ENCODE measurements around the gene RTEL1.

The RTEL1 gene

DNA sequence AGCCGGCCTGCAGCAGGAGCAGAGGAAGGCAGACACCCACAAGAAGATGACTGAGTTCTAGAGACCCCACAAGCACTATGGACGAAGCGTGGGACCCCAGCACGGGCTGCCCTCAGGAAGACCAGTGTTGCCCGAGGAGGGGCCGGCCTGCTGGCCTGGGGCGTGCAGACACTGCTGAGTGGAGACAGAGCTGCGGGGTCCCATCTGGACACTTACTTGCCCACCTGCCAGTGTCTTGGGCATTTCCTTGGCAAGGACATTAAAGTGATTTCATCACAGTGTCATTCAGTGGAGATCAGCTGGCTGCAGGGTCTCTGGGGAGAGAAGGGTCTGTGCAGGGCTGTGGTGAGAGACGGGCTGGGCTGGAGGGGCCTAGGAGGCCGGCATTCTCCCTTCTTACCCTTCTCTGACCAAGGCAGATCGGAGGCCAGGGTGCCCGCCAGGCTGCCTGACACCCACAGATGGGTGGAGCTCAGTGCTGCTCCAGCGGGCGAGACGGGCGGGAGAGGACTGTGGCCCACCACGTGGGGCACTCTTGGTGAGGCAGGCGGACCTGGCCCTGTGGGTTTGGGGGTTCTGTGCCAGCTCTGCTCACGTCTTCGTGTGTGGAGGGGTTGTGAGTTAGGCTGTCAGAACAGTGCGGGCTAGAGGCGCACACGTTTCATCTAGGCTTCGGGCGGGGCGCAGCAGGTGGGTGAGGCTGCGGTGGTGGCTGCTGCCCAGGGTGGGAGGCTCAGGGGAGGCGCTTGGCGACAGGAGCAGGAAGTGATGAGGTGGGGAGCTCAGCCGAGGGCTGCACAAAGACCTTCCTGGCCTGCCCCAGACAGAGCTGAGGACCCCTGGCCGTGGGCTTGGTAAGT, 78.0 kb downstream of the RTEL1 start, which contains the start of gene LIME1:
LIME1 (plus strand) TSS at position 806 of the 860 bp plus-strand sequence. CDS start 886 bp downstream, outside the sequence.
- peak; percentile 90 for FAIRE-seq

DNA sequence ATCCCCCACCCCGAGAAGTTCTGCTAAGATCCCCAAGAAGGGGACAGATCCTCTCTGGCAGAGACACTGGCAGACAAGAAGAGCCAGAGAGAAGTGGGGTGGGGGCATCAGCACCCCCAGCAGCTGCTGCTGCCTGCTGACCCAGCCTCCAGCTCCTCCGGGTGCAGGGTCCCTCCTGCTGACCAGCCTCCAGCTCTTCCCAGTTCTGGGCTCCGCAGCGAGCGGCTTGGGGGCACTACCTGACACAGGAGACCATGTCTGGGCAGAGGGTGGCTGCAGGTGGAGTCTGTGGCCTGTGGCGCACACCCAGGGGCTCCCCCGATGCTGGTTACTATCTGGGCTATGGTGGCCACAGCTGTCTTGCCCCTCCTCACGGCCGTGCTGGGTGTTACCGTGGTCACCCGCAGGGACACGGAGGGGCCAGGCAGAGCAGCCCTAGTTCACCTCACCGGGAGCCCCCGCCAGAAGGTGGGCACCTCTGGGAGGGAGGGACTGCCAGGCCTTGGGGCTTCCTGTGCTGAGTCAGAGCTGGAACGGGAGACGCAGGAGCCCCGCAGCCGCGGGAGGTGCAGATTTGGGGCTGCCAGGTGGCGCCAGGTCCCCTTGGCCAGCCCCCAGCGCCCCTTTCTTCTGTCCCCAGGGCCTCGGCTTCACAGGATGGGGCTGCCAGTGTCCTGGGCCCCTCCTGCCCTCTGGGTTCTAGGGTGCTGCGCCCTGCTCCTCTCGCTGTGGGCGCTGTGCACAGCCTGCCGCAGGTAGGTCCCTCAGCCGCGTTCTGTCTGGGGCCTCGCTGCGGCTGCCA, 79.0 kb downstream of the RTEL1 start:
- FAIRE-seq: peak; percentile 82
- DNase-seq (ENCODE audit: insufficient read length, low spot score): no peak

More for the DNA sequence above, 78.0 kb downstream of the RTEL1 start, which contains the start of gene LIME1:
- peak; percentile 70 for DNase-seq (ENCODE audit: insufficient read length, low spot score)

DNA sequence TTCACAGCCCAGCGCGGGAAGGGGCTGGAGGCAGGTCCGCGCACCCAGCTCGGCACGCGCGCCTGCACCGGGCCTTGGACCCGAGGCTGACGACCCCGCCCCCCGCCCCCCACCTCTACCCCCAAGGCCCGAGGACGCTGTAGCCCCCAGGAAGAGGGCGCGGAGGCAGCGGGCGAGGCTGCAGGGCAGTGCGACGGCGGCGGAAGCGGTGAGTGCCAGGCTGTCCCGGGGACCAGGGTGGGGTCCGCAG, 79.5 kb downstream of the RTEL1 start:
- no peak for FAIRE-seq

DNA sequence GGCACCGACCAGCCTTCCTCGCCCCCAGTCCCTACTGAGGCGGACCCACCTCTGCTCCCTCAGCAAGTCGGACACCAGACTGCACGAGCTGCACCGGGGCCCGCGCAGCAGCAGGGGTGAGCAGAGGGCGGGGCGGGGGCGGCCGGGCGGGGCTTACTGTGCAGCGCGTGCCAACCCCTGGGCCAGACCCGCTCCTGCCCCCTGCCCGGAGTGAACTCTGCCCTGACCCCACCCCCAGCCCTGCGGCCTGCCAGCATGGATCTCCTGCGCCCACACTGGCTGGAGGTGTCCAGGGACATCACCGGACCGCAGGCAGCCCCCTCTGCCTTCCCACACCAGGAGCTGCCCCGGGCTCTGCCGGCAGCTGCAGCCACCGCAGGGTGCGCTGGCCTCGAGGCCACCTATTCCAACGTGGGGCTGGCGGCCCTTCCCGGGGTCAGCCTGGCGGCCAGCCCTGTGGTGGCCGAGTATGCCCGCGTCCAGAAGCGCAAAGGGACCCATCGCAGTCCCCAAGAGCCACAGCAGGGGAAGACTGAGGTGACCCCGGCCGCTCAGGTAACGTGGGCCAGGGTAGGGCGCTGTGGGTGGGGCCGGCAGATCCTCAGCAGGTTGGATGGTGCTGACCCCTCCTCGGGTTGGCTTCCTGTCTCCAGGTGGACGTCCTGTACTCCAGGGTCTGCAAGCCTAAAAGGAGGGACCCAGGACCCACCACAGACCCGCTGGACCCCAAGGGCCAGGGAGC, 80.0 kb downstream of the RTEL1 start:
- FAIRE-seq: peak; percentile 42
- no peak for DNase-seq (ENCODE audit: insufficient read length, low spot score)

More for the DNA sequence above, 79.5 kb downstream of the RTEL1 start:
- no peak for DNase-seq (ENCODE audit: insufficient read length, low spot score)

DNA sequence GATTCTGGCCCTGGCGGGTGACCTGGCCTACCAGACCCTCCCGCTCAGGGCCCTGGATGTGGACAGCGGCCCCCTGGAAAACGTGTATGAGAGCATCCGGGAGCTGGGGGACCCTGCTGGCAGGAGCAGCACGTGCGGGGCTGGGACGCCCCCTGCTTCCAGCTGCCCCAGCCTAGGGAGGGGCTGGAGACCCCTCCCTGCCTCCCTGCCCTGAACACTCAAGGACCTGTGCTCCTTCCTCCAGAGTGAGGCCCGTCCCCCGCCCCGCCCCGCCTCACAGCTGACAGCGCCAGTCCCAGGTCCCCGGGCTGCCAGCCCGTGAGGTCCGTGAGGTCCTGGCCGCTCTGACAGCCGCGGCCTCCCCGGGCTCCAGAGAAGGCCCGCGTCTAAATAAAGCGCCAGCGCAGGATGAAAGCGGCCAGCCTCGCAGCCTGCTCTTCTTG, 80.6 kb downstream of the RTEL1 start:
- no peak for FAIRE-seq

DNA sequence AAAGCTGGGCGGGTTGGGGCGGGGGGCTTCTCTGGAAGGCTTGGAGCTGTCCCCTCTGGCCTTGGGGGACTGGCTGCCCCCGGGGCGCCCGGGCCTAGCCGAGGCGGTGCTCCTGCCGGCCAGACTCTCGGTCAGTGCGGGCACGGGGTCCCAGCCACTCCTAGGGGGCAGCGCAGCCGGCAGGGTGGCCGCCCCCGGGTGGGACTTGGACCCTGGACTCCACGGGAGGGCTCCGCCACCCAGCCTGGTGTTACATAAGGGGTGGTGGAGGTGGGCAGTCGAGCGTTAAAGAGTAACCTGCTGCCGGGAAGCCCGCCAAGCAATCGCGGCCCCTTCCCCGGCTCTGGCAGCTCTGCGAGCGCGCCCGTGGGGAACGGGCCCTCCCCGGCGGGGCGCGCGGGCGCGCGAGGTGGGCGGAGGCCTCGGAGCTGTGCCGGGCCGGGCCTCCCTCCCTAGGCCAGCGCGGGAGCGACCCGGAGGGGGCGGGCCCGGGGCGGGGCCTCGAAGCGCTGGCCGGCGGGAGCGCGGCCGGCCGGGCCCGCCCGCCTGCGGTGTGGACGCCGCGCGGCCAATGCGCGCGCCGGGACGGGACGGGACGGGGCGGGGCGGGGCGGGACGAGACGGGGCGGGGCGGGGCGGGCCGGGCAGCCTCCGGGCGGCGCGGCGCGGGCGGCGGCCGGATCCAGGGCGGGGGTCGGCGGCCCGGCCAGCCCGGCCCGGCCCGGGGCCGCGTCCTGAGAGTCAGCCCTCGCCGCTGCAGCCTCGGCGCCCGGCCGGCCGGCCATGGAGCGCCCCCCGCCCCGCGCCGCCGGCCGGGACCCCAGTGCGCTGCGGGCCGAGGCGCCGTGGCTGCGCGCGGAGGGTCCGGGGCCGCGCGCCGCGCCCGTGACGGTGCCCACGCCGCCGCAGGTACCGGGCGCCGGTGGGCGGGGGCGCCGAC, 81.3 kb downstream of the RTEL1 start, which contains the start of gene SLC2A4RG:
SLC2A4RG (plus strand) TSS at position 647 of the 940 bp plus-strand sequence; CDS start at position 784, 137 bp downstream.
- DNase-seq (ENCODE audit: insufficient read length, low spot score) (peak; percentile 98), FAIRE-seq (no peak)

More for the DNA sequence above, 80.6 kb downstream of the RTEL1 start:
- no peak for DNase-seq (ENCODE audit: insufficient read length, low spot score)

DNA sequence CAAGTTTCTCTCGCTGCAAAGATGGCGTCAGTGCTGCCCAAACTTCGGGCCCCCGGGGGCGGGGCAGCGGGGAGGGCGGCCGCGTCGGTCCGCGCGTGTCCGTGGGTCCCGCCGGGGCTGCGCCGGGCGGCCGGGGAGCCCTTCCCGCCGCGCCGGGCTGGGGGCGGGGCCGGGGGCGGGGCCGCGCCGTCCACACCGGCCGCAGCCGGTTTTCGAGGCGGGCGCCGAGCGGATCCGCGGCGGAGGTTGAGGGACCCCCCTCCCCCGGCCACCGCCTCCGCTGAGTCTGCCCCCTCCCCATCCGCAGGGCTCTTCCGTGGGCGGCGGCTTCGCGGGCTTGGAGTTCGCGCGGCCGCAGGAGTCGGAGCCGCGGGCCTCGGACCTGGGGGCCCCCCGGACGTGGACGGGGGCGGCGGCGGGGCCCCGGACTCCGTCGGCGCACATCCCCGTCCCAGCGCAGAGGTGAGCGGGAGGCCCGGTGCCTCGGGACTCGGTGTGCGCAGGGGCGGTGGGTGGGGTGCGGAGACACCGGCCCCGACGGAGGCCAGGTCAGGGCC, 82.0 kb downstream of the RTEL1 start:
- peak; percentile 14 for FAIRE-seq
- peak; percentile 74 for DNase-seq (ENCODE audit: insufficient read length, low spot score)

DNA sequence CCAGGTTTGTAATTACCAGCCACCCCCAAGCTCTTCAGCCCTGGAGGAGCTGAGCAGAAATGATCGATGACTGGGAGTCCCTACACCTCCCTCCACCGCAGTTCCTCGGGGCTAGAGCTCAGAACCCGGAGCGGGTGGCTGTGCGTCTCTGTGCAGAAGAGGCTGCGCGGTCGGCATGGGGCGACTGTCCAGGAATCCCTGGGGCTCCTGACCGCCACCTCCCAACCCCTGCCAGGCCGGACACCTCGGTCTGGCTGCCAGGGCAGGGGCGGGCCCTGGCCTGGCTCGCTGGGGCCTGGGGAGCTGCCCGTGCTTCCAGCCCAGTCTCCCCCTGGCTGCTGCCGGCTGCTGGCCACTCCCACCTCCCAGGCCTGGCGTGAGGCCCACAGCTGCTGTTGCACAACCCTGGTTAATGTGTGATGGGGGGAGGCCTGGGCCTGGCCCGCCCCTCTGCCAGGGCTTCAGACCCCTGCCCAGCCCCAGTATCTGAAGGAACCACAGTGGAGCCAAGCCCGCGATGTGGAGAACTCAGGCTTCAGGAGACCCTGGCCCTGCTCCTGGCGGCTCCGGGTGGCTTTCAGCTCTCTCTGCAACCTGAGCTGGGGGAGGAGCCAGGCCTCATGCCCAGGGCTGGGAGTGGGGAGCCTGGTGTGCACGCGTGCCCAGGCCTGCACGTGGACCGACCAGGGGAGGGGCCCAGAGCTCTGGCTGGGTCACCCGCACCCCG, 82.7 kb downstream of the RTEL1 start:
- DNase-seq (ENCODE audit: insufficient read length, low spot score): peak; percentile 91

DNA sequence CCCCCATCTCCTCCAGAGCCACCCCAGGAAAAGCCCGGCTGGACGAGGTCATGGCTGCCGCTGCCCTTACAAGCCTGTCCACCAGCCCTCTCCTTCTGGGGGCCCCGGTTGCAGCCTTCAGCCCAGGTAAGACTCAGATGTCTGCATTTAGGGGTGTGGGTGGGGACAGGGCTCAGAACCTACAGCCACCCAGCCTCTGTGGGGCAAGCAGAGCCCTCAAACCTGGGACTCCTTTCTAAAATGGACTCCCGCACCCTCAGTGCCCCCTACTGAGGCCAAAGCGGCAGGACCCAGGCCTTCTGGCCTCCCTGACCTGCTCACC, 83.2 kb downstream of the RTEL1 start:
- DNase-seq (ENCODE audit: insufficient read length, low spot score) (no peak), FAIRE-seq (no peak)

More for the DNA sequence above, 82.7 kb downstream of the RTEL1 start:
- peak; percentile 85 for FAIRE-seq

DNA sequence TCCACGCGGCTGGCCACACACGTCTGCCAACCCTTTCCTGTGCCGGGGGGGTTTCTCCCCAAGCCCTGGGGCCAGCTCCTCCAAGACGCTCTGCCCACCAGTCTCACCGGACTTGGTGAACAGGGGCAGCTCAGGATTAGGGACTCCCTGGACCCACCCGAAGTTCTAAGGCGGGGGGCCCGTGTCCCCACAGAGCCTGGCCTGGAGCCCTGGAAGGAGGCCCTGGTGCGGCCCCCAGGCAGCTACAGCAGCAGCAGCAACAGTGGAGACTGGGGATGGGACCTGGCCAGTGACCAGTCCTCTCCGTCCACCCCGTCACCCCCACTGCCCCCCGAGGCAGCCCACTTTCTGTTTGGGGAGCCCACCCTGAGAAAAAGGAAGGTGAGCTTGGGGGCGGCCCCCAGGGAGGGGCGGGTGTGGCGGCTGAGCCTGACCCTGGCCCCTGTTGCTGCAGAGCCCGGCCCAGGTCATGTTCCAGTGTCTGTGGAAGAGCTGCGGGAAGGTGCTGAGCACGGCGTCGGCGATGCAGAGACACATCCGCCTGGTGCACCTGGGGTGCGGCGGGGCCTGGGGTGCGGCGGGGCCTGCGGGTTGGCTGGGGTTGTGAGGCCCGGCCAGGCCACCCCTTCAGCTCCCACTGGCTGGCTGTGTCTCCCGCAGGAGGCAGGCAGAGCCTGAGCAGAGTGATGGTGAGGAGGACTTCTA, 83.7 kb downstream of the RTEL1 start:
- DNase-seq (ENCODE audit: insufficient read length, low spot score) (no peak), FAIRE-seq (no peak)

DNA sequence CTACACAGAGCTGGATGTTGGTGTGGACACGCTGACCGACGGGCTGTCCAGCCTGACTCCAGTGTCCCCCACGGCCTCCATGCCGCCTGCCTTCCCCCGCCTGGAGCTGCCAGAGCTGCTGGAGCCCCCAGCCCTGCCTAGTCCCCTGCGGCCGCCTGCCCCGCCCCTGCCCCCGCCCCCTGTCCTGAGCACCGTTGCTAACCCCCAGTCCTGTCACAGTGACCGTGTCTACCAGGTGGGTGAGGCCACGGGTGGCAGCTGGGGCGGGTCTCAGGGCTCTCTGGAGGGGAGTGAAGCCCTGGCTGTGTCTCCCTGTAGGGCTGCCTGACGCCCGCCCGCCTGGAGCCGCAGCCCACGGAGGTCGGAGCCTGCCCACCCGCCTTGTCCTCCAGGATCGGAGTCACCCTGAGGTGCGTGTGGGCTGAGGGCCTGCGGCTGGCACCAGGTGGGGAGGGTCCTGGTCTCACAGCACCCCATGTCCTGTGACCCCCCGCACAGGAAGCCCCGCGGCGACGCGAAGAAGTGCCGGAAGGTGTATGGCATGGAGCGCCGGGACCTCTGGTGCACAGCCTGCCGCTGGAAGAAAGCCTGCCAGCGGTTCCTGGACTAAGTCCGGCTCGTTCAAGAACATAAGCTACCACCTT, 84.4 kb downstream of the RTEL1 start:
- DNase-seq (ENCODE audit: insufficient read length, low spot score) (no peak), FAIRE-seq (no peak)

DNA sequence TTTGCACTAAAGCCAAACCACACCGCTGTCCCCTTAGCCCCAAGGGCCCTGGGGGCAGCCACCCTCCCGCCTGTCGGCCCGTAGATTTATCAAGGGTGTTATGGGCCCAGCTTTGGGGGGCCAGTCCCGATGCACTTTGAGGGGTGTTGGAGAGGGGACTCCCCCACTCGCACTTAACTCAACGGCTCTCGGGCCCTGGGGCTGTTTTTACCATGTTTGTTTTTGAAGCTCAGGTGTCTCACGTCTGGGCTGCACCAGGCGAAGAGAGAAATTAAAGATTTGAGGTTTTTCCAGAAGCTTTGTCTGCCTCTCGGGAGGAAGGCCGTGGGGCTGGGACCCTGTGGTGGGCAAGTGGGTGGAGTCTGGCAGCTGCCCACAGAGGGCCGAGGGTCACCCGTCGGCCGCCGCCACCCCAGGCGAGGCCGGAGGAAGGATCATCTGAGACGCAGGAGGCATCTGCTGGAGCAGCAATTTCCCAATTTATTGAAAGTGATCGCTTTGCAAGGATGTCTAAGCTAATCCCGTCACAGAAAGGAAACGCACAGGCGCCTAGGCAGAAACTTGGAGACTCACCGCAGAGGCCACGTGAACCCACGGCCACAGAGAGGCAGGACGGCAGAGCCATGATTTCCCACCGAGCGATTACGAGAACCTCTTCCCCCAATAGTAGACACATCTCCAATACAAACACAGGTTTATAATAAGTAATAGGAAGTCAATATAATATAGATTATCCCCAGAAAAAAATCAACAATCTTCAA, 85.3 kb downstream of the RTEL1 start:
- FAIRE-seq (no peak), DNase-seq (ENCODE audit: insufficient read length, low spot score) (no peak)

DNA sequence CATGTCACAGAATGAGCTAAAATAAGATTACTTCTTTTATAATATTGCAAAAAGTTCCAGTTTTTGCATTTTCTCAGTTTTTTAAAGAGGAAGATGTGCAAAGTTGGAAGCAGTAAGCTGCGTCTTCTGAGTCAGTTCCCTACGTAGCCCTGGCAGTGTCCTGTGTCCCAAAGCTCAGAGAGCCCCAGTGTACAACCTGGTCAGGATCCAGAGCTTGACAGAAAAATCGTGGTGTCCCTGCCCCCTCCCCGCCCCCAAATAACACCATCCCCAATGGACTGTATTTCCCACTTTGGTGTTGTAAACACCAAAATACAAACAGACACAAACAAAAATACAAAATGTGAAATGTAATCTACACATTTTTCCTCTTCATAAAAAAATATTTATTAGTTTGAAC, 86.0 kb downstream of the RTEL1 start:
- DNase-seq (ENCODE audit: insufficient read length, low spot score): no peak
- no peak for FAIRE-seq

DNA sequence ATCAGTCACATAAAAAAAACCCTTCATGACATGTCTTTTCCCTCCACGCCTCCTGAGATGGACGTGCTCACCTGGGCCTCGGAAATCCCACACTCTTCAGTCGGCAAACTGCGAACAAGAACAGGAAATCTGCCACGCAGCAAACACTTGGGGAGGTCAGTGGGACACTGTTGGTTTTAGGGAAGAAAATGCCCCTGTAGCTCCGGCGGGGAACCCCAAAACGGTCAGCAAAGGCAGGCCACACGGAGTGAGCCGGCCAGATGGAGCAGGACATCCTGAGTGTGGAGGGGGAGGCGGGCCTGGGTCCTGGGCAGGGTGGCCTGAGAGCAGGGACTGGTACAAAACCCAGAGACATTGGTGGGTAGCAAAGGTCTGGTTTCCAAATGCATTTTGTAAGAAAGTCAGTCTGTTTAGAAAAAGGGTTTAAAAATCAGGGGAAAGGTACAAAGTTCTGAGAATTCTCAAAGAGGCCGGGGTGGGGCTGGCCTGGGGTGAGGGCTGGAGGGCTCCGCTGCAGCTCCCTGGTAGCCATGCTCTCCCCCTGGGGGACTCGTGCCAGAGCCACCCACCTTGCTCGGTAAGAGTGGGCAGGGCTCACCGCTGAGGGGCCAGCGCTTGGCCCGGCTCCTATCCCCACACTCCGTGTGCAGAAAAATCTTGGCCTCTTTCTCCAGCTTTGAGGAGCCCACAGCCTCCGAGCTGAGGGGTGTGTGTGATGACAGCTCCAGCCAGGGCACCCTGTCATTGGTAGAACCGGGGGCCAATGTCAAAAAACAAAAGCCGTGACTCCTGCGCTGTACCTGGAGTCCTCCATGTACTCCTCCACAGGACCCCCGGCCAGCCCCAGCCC, 86.7 kb downstream of the RTEL1 start:
- DNase-seq (ENCODE audit: insufficient read length, low spot score) (no peak), FAIRE-seq (no peak)

DNA sequence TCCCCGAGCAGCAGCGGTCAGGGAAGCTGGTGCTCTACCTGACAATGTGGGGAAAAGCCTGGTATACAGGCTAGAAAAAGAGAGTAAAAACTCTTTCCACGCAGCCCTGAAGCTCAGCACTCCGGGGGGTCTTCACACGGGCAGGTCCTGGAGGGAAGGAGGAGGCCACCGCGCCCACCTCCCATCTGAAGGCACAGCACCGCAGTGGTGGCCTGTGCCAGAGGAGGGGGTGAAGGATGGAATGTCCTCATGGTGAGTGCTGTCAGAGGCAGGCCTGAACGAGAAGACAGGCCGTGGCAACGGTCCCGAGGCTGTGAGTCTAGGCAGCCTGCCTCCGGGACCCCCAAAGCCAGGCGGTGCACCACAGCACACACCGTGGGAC, 87.3 kb downstream of the RTEL1 start:
- DNase-seq (ENCODE audit: insufficient read length, low spot score) (no peak), FAIRE-seq (no peak)
